ENCODE measurements around the gene ARHGAP45. TPM values are rescaled to one million over a fixed set of nuclear protein-coding genes. Genes with fewer than 3 reads are reported as not detected.

Gene ARHGAP45
- total and polyA plus RNA-seq, 2 of the 8 experiments (the other 6 are each of a cell fraction or from before 2014, with no cell fraction given): 31.4 to 41.8 TPM

GRCh38 chr19:1122972-1123363 is 56.0 kb downstream of the ARHGAP45 start:
- no peak overlapping the region for H2BK120ac ChIP-seq (replicated peaks; ENCODE audit: low read depth, low read length)
- H3K4me2 ChIP-seq (ENCODE audit: insufficient read depth in 1 of 2, low read depth in 2 of 2, low read length in 2 of 2): no peak overlapping the region
- H2BK12ac ChIP-seq (ENCODE audit: low read depth, low read length): peak overlapping the region; percentile 60; the same call in 1 of the 2 replicates
- ChIA-PET CTCF (ENCODE audit: partially characterized antibody) (interaction anchor here (0.9 to 4.2 kb wide), 6 partner anchors 10 to 200 kb away, joined by 3 to 17 read pairs (median 6); no protein-coding TSS in a partner anchor), POLR2A (ENCODE audit: partially characterized antibody) (interaction anchor here (0.6 to 1.9 kb wide), 9 partner anchors 10 to 147 kb away, joined by 3 to 7 read pairs (median 4); partner anchors contain the start of gene GPX4)
- WGBS, 2 experiments (ENCODE audit: extremely low coverage in 1 of 2, insufficient coverage in 1 of 2, insufficient read length in 1 of 2, insufficient replicate concordance in 2 of 2, low coverage in 1 of 2, low lambda C conversion rate in 2 of 2, missing lambda C conversion rate in 1 of 2): 52% methylated on average over 21 of the region's 21 CpGs; no CpG with 5 or more reads in 1 of the 2 experiments
- no peak overlapping the region; the same call in 1 of the 2 replicates for H3K27ac ChIP-seq (ENCODE audit: low read depth, low read length)
- no peak overlapping the region for H4K8ac ChIP-seq (ENCODE audit: extremely low read depth, insufficient read depth, low read length)
- H4K20me1 ChIP-seq (replicated peaks in 1 of 2; ENCODE audit: control insufficient read depth in 1 of 2, insufficient read depth in 2 of 2, low read length in 2 of 2): peaks cover 0 to 2% of the 10 kb centered on the region in 2 experiments
- H3K4me1 ChIP-seq (replicated peaks in 1 of 4; ENCODE audit: control insufficient read depth in 3 of 4, insufficient read depth in 4 of 4, low read length in 3 of 4): peaks cover 0 to 4% (median 2%) of the 10 kb centered on the region in 4 experiments; a peak in 3 of 7 replicates
- H2AK5ac ChIP-seq (ENCODE audit: low read depth, low read length): no peak overlapping the region
- no peaks in the 10 kb centered on the region for H3K27me3 ChIP-seq (replicated peaks in 1 of 4; ENCODE audit: control insufficient read depth in 3 of 4, extremely low read depth in 1 of 4, insufficient read depth in 3 of 4, low read length in 3 of 4)
- no peak overlapping the region for H2BK15ac ChIP-seq (ENCODE audit: low read length)
- H3K79me1 ChIP-seq (ENCODE audit: low read depth, low read length): no peaks in the 10 kb centered on the region
- H3K18ac ChIP-seq (ENCODE audit: extremely low read depth, low read length): peak overlapping the region; percentile 38; the same call in 1 of the 2 replicates
- no peak overlapping the region for H4K5ac ChIP-seq (ENCODE audit: insufficient read length, low read depth, low read length)
- H3K4me3 ChIP-seq (ENCODE audit: extremely low read depth in 1 of 4, insufficient read depth in 2 of 4, low read depth in 3 of 4, low read length in 4 of 4): no peak overlapping the region
- no peak overlapping the region for H4K91ac ChIP-seq (replicated peaks; ENCODE audit: insufficient read length, low read length)
- FAIRE-seq (no peak), DNase-seq (ENCODE audit: low read depth in 1 of 2, low spot score in 2 of 2) (peak in 1 of 2 experiments; percentile 100)
- H3K4ac ChIP-seq (replicated peaks; ENCODE audit: insufficient read length, low read depth, low read length): no peak overlapping the region
- H3K79me2 ChIP-seq (ENCODE audit: control insufficient read depth in 1 of 2, insufficient read depth in 2 of 2, low read length in 2 of 2): no peaks in the 10 kb centered on the region
- no peaks in the 10 kb centered on the region for H3K23me2 ChIP-seq (ENCODE audit: low read depth, low read length)
- no peak overlapping the region for H2BK5ac ChIP-seq (ENCODE audit: low read depth, low read length)
- no peak overlapping the region for H3K9ac ChIP-seq (replicated peaks in 1 of 4; ENCODE audit: extremely low read depth in 1 of 4, low read depth in 3 of 4, low read length in 3 of 4)
- no peak overlapping the region for H3K23ac ChIP-seq (ENCODE audit: insufficient read length)
- H3K14ac ChIP-seq (ENCODE audit: insufficient read length): no peak overlapping the region
- no peak overlapping the region for H2BK20ac ChIP-seq (ENCODE audit: low read length)
- H3K56ac ChIP-seq (replicated peaks; ENCODE audit: insufficient read length, low read depth, low read length): no peak overlapping the region
- H3K36me3 ChIP-seq (ENCODE audit: control insufficient read depth in 2 of 4, insufficient read depth in 4 of 4, low read length in 3 of 4): peaks cover 2 to 51% (median 7%) of the 10 kb centered on the region in 4 experiments; a peak in 4 of 8 replicates
- no peak overlapping the region for H2AFZ ChIP-seq (ENCODE audit: low read length)
- H3K9me3 ChIP-seq (ENCODE audit: insufficient read depth in 2 of 2, low read depth in 1 of 2, low read length in 1 of 2): no peaks in the 10 kb centered on the region
- TF ChIP-seq SP4 (IDR thresholded peaks at IDR 0.05; ENCODE audit: low read length) (peak; percentile 99), TEAD4 (IDR thresholded peaks at IDR 0.05; ENCODE audit: low read depth, low read length) (peak; percentile 43; the same call in 1 of the 2 replicates), CTCF (IDR thresholded peaks at IDR 0.05; ENCODE audit: control extremely low read depth in 1 of 3, insufficient read depth in 1 of 3, low read depth in 1 of 3, low read length in 3 of 3) (no peak), SP1 (IDR thresholded peaks at IDR 0.05; ENCODE audit: low read depth, low read length) (peak; percentile 99), CHD2 (IDR thresholded peaks at IDR 0.05; ENCODE audit: low read length) (peak; percentile 41; the same call in 1 of the 2 replicates), TCF12 (IDR thresholded peaks at IDR 0.05; ENCODE audit: low read depth, low read length) (no peak), TAF7 (optimal IDR thresholded peaks at IDR 0.05; ENCODE audit: borderline replicate concordance, low read depth, low read length) (no peak), CBX5 (IDR thresholded peaks at IDR 0.05; ENCODE audit: low read depth, low read length) (no peak), CBX8 (IDR thresholded peaks at IDR 0.05; ENCODE audit: borderline replicate concordance, low read depth, low read length) (no peak), JUND (IDR thresholded peaks at IDR 0.05; ENCODE audit: low read length) (no peak), EGR1 (IDR thresholded peaks at IDR 0.05; ENCODE audit: borderline replicate concordance, low read depth, low read length) (no peak), ASH2L (IDR thresholded peaks at IDR 0.05; ENCODE audit: low read length) (no peak), CEBPB (IDR thresholded peaks at IDR 0.05; ENCODE audit: low read depth, low read length) (no peak)
